Duodenal mucosa (tissue), 2 donors: Measurements from ENCODE around the gene PLA2G4E.
A peak's percentile ranks its signal among the peaks of the same experiment; 100 is the strongest.

Experiments
- H3K27ac ChIP-seq: one replicate; pipeline ENCODE4 v1.7.0; 2013; ENCODE audit warnings: low read depth, low read length
- H3K27me3 ChIP-seq, 2 donors: one replicate each; pipeline ENCODE4 v1.7.0; 2013; ENCODE audit warnings: low read length in 2 of 2, control low read depth in 1 of 2; ENCODE audit not compliant: insufficient read depth in 2 of 2, control insufficient read depth in 1 of 2
- H3K36me3 ChIP-seq, 2 donors: one replicate each; pipeline ENCODE4 v1.7.0; 2013; ENCODE audit warnings: low read length in 2 of 2, control low read depth in 1 of 2; ENCODE audit not compliant: insufficient read depth in 2 of 2, control insufficient read depth in 1 of 2
- H3K4me1 ChIP-seq, 2 donors: one replicate each; pipeline ENCODE4 v1.7.0; 2013; ENCODE audit warnings: low read length in 2 of 2, control low read depth in 1 of 2; ENCODE audit not compliant: insufficient read depth in 2 of 2, control insufficient read depth in 1 of 2
- H3K4me3 ChIP-seq, 2 donors: one replicate each; pipeline ENCODE4 v1.7.0; 2013; ENCODE audit warnings: low read length in 2 of 2, low read depth in 1 of 2
- H3K9ac ChIP-seq, 2 donors: one replicate each; pipeline ENCODE4 v1.7.0; 2013; ENCODE audit warnings: low read length in 2 of 2, low read depth in 1 of 2
- H3K9me3 ChIP-seq, 2 donors: one replicate each; pipeline ENCODE4 v1.7.0; 2013; ENCODE audit warnings: low read length in 2 of 2, control low read depth in 1 of 2; ENCODE audit not compliant: control insufficient read depth in 1 of 2

PLA2G4E gene

DNA sequence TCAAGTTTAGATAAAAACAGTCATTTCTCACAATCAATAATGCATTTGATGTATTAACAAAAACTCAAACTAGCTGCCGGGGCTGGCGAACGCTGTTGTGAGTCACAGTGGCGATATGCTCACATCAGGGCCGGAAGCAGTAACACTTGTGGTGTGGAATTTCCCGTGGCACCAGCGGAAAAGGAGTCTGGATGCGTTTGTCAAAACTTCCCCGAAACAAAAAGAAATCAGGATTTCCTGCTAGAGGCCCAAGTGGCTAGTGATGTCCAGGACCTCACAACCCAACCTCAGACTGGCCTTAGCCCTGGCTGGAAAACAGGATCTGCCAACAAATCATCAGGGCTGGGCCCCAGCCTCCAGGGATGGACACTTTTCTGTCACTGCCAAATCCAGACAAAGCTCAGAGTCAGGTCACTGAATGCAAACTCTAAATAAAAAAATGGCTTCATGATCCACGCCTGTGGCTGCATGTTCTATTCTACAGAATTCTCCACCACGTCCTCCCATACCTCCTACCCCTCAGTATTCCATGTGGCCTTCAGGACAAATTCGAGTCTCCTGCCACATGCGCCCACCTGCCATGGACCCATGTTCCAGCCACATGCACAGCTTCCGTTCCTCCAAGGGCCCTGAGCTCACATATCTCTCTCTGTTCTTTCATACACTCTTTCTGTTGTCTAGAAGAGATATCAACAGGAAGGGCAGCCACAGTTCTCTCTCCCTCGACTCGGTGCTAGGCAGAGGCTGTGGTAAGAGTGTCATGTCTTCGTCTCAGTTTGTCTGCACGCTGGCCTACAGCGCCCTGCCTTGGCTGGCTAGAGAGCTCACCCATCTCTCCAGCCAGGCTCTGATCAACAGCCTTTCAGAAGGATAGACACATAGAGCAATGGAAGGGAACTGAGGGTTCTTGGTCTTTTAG lies 83.9 kb downstream of the PLA2G4E start:
- Histone ChIP-seq H3K4me3 (peak overlapping the region in 1 of 2 donors; percentile 2), H3K9ac (no peak overlapping the region), H3K27me3 (no peaks in the 10 kb centered on the region), H3K36me3 (peaks cover 8 to 11% of the 10 kb centered on the region in 2 donors), H3K4me1 (peaks cover 14 to 18% of the 10 kb centered on the region in 2 donors), H3K27ac (peak overlapping the region; percentile 30), H3K9me3 (no peaks in the 10 kb centered on the region)

DNA sequence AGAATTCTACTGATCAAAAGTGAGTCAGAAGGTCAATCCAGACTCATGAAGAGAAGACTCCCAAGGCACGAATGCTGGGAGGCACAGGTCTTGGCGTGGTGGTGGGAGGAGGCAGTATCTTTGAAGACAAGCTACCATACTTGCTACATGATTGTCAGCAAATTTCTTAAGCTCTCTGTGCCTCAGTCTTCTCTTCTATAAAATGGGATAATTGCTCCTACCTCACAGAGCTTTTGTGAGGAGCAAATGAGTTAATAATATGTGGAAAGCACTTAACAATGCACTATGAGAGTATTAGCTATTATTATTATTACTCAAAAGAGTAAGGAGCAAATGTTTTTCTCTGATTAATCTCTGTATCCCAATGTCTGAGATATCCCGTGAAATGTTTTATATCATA lies 84.7 kb downstream of the PLA2G4E start:
- Histone ChIP-seq H3K36me3 (peaks cover 7 to 8% of the 10 kb centered on the region in 2 donors), H3K4me1 (peaks cover 14 to 18% of the 10 kb centered on the region in 2 donors), H3K9me3 (no peaks in the 10 kb centered on the region), H3K4me3 (no peak overlapping the region), H3K27me3 (no peaks in the 10 kb centered on the region), H3K9ac (no peak overlapping the region), H3K27ac (no peak overlapping the region)

DNA sequence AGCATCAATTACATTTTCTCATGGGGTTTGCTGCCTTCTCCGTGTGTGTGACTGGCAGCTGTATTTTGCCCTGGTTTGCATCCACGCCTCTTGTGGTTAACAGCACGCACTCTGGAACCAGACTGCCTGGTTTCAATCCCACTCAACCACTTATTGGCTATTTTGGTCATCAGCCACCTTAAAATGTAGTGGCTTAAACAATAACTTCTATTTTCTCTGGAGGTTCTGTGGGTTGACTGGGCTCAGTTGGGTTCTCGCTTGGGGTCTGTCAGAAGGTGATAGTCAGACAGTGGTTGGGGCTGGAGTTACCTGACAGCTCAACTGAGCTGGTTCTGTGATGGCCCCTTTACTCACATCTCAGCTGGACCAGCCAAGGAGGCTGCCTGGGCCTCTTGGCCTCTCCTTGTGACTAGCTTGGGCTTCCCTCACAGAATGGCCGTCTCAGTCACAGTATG lies 85.2 kb downstream of the PLA2G4E start:
- Histone ChIP-seq H3K27ac (no peak overlapping the region), H3K4me3 (no peak overlapping the region), H3K9me3 (no peaks in the 10 kb centered on the region), H3K27me3 (no peaks in the 10 kb centered on the region), H3K4me1 (peaks cover 16 to 18% of the 10 kb centered on the region in 2 donors), H3K9ac (no peak overlapping the region), H3K36me3 (peaks cover 7 to 8% of the 10 kb centered on the region in 2 donors)

DNA sequence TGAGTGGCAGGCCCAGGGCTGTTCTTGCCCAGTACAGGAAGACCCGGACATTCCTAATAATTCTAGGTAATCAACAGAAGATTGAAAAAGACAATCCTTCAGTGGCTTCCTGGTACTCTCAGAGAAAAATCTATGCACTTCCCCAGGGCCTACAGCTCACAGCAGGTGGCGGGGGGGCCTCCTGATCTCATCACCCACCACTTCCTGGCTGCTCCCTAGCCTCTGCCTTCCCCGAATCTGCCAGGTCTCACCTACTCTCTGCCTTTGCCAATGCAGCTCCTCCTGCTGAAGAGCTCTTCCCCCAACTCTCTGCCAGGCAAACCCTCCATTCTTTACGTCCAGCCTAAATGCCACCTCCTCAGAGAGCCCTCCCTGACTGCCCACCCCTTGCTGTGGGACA lies 86.0 kb downstream of the PLA2G4E start:
- Histone ChIP-seq H3K4me3 (no peak overlapping the region), H3K9ac (no peak overlapping the region), H3K36me3 (peaks cover 0 to 2% of the 10 kb centered on the region in 2 donors), H3K27me3 (no peaks in the 10 kb centered on the region), H3K4me1 (peaks cover 18 to 23% of the 10 kb centered on the region in 2 donors), H3K27ac (no peak overlapping the region), H3K9me3 (no peaks in the 10 kb centered on the region)

DNA sequence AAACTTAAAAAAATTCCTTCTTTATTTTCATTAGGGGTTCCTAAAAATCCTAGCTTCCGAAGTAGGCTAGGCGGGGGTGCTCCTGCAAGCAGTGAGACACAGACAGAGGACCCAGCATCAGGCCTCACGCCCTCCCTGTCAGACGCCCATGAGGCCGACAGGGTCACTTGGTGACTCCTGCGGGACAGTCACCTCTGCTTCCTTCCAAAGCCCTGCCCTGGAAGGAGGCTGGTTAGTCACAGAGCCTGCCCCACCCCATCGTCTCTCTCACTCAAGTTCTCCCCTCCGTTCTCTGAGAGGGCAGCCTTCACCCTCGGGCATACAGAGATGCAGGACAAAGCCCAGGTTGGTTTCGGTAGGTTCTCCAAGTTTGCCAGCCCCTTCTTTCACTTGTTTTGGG lies 87.1 kb downstream of the PLA2G4E start:
- Histone ChIP-seq H3K9ac (peak overlapping the region in 1 of 2 donors; percentile 15), H3K4me3 (no peak overlapping the region), H3K4me1 (peaks cover 25 to 34% of the 10 kb centered on the region in 2 donors), H3K27ac (no peak overlapping the region), H3K27me3 (no peaks in the 10 kb centered on the region), H3K9me3 (no peaks in the 10 kb centered on the region), H3K36me3 (peaks cover 0 to 1% of the 10 kb centered on the region in 2 donors)

DNA sequence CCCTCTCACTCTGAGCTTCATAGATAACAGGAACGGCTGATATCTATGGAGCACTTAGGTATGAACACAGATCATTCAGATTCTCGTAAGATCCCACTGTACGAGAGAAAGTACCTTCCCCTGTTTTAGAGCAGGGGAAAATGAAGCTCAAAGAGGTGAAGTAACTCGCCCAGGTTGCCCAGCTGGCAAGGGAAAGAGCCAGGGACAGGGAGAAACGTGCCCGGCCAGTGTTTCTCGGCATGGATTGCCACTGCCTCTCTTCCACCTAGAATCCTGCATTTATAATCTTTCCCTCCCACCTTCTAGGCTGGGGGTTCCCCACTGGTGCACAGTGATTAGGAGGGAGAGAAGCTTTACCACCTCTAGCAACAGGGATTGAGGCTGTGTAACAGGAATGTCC lies 87.5 kb downstream of the PLA2G4E start:
- Histone ChIP-seq H3K9me3 (no peaks in the 10 kb centered on the region), H3K9ac (peak overlapping the region in 1 of 2 donors; percentile 15), H3K4me3 (no peak overlapping the region), H3K27me3 (no peaks in the 10 kb centered on the region), H3K4me1 (peaks cover 28 to 37% of the 10 kb centered on the region in 2 donors), H3K36me3 (no peaks in the 10 kb centered on the region), H3K27ac (no peak overlapping the region)

DNA sequence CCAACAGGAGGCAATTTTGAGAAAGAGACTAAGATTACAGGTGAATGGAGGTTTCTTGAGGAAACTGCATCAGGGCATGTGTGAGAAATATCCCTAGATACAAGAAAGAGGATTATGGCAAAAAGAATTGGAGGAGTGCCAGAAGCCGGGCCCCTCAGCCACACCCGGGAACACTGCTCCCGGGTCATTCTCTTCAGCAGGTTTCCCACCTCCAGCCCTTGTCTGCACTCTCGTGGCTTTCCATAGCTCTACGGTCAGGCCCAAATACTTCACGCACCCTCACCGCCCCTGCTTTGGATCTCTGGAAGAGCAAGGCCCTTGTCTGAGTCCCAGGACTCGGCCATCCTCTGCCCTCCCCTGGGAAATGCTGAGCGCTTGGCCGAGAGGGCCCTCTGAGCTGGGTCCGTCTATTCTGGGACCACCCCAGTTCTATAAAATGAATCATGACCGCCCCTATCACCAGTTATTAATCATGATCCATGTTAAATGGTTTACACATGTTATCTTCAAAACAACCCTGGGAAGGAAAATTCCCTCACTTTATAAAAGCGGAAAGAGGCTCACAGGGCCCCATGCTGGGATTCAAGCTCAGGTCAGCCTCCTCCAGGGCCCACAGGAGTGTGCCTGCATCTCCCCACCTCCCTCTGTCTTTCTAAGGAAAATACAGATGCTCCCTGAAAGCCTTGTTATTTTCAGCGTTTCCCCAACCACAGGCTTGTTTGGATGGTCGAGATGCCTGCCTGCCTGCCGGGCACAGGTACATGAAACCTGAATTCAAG lies 88.1 kb downstream of the PLA2G4E start:
- Histone ChIP-seq H3K9ac (peak overlapping the region in 1 of 2 donors; percentile 15), H3K36me3 (no peaks in the 10 kb centered on the region), H3K27me3 (no peaks in the 10 kb centered on the region), H3K4me3 (no peak overlapping the region), H3K9me3 (no peaks in the 10 kb centered on the region), H3K27ac (no peak overlapping the region), H3K4me1 (peaks cover 28 to 43% of the 10 kb centered on the region in 2 donors)

DNA sequence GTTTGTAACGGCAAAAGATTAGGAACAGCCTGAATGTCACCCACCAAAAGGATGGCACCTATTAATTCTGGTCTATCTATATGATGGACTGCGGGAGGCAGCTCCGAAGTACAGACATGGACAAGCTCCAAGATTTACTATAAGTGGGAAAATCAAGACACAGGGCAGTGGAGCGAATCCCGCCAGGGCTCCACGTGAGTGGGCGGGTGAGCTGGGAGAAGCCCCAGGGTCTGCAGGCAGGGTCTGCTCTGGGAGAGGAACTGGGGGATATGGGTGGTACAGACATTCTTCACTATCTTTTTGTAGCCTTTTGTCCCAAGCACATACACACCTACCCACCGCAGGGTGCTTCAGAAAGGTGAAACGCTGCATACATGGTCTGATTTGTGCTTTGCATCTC lies 88.7 kb downstream of the PLA2G4E start:
- no peaks in the 10 kb centered on the region for H3K9me3 ChIP-seq
- H3K4me1 ChIP-seq = peaks cover 28 to 47% of the 10 kb centered on the region in 2 donors
- no peak overlapping the region for H3K9ac ChIP-seq
- no peaks in the 10 kb centered on the region for H3K27me3 ChIP-seq
- no peak overlapping the region for H3K4me3 ChIP-seq
- no peak overlapping the region for H3K27ac ChIP-seq
- no peaks in the 10 kb centered on the region for H3K36me3 ChIP-seq
